Left colon (tissue), 2 donors: ENCODE data around the gene CALHM2. TPM values are rescaled to one million over a fixed set of nuclear protein-coding genes. Genes with fewer than 3 reads are reported as not detected.
"Not testable (repeated sequence)": the region's sequence is repeated elsewhere in the genome, so short reads cannot be mapped to it uniquely, and the experiment has no call there.

Experiments
- ATAC-seq: fragments of 200-7000 bp; cut with Tn5 transposase; one replicate; pipeline ENCODE4 v1.9.1; 2020; ENCODE audit warnings: mild to moderate bottlenecking, moderate library complexity
- DNase-seq, 2 donors: peaks; one replicate each; pipeline ENCODE4 v3.0.0-alpha.2; 2020
- intact Hi-C, 2 donors: fragments of 100-400 bp; cut with DNase I in 1 of 2; cut with micrococcal nuclease in 1 of 2; formaldehyde crosslinking; loops; one replicate each; pipeline versions ENCODE4 v1.11.2 to v1.14.0; 2022; cut with DNase I, micrococcal nuclease
- total RNA-seq, 2 donors: library from RNA; stranded (reverse); fragmentation: NEBNext Ultra II Directional; extraction: Animal tissue kit (Norgen Biotek cat#: 25700); gene quantifications; one replicate each; pipeline ENCODE4 v1.2.1, GENCODE V29; 2021
- donor health status: DM: no; HTN: no; CAD: no.
- donor health status: DM: yes; HTN: yes; CAD: no.

CALHM2 gene
- total RNA-seq, 2 donors from 2014 or later, result 4.5 to 10.0 TPM

DNA sequence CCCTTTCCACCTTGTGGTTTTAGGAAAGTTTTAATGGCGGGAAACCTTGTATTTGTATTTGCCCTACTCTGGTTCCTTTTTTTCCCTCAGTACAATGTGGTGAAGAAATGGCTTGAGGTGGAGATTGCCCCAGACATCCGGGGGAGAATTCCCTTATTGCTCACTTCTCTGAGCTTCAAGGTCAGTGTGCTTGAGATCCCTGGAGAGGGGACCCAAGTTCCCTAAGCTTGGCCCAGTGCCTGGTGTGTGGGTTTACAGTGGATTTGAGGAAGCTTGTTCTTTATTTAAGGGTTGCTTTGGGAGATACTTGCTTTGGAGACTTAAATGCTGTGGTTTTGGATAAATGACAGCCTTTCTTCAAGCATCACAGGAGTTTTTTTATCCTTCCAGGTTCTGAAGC is 18.3 kb downstream of the CALHM2 start:
- DNase-seq (no peak), ATAC-seq (no peak)
- intact Hi-C loops, result no loop called here

DNA sequence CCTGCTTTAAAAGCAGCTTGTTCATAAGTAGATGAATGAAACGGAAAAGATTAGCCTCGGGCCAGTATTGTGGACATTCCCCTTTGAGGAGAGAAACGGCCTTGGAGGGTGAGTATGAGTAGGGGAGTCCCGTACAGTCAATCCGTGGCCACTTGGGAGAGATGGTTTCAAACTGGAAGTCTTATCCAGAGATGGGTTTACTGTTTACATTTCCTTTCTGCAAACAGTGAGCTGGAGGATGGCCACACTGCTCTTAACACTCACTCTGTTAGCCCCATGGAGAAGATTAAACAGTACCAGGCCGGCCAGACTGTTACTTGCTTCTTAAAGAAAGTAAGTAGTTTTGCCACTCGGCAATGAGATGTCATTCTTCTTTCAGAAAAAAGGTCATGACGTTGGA is 20.3 kb downstream of the CALHM2 start:
- ATAC-seq (no peak), DNase-seq (no peak)
- intact Hi-C loops, result no loop called here

DNA sequence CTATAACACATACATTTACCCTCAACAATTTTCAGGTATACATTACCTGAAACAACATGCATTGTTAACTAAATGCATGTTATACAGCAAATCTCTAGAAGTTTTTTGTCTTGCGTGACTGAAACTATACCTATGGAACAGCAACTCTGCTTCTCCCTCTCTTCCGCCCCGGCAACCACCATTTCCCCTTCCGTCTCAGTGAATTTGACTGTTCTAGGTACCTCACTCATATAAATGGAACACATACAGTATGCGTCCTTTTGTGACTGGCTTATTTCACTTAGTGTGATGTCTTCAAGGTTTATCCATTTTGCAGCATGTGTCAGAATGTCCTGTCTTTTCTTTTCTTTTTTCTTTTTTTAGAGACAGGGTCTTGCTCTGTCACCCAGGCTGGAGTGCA is 22.5 kb downstream of the CALHM2 start:
- ATAC-seq, result no peak
- intact Hi-C loops, result no loop called here

DNA sequence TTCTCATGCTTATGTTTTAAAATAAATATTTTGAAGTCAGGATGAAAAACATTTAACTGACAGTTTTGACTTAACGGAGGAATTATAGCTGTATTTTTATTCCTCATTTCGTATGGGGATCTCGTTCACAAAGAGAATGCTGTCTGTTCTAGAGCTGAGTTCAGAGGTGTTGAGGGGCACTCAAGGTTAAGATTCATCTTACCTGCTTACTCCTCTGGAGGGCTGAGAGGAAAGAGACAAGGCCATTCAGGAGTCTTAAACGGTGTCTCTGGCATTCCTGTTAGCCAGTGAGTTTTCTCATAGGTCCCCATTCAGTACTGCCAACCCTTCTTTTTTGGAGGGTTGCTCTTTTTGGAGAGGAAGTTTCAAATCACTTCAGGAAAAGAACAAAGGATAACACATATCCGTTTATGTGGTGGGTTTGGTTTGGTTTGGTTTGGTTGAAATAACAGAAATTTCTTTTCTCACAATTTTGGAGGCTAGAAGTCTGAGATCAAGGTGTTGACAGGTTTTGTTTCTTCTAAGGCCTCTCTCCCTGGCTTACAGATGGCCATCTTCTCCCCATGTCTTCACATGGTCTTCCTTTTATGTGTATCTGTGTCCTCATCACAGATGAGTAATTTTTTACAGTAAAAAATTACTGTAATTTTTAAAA is 23.1 kb downstream of the CALHM2 start:
- intact Hi-C loops, result no loop called here
- ATAC-seq (no peak), DNase-seq (no peak)

More for the DNA sequence above, 22.5 kb downstream of the CALHM2 start:
- DNase-seq, result no peak

DNA sequence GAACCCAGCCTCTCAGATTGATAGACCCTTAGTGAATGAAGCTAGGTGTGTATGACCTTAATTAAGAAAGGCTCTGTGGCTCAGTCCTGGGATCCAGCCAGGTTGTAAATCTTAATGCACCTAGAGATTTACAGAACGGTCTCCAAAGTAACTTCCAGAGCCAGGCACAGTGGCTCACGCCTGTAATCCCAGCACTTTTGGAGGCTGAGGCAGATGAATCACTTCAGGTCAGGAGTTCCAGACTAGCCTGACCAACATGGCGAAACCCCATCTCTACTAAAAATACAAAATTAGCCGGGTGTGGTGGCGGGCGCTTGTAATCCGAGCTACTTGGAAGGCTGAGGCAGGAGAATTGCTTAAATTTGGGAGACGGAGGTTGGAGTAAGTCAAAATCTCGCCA is 24.3 kb downstream of the CALHM2 start:
- no peak for ATAC-seq
- no peak for DNase-seq
- intact Hi-C loops, result no loop called here

DNA sequence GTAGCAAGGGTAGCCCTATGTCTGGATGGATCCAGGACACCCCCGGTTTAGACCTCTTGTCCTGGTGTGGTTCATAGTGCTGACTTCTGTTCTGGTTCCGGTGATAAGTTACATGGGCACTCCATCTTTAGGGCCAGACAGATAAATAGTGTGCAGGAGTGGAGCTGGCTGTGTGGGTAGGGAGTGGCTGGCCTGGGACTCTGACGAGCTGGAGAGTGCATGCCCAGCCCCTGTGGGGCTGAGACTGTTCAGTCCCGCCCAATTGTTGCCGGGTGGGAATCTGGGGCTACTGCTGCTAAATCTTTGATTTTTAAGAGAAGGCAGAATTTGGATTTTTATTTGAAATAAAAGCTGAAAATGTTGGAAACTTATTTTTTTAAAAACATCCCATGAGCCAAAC is 28.4 kb downstream of the CALHM2 start:
- ATAC-seq (no peak), DNase-seq (no peak)
- intact Hi-C loops, result no loop called here

DNA sequence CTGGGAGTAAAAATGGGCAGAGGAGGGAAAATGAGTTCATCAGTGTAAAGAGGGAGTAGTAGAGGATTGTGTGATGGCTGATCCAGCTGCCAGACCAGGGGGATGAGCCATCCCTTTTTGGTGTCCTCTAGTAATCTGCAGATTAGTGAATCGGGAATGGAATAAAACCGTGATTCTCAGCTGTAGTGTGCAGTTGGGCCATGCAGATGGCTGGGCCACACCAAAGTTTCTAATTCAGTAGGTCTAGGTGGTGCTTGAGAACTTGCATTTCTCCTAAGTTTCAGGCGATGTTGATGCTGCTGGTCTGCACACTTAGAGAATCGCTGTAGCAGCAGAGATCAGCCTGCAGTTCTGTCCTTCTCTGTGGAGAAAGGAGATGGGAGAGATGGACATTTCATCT is 33.1 kb downstream of the CALHM2 start:
- ATAC-seq (no peak), DNase-seq (no peak)
- intact Hi-C loops, result loop anchor here (5.0 kb wide), 2 partner anchors 63 to 68 kb away; no protein-coding TSS in a partner anchor

DNA sequence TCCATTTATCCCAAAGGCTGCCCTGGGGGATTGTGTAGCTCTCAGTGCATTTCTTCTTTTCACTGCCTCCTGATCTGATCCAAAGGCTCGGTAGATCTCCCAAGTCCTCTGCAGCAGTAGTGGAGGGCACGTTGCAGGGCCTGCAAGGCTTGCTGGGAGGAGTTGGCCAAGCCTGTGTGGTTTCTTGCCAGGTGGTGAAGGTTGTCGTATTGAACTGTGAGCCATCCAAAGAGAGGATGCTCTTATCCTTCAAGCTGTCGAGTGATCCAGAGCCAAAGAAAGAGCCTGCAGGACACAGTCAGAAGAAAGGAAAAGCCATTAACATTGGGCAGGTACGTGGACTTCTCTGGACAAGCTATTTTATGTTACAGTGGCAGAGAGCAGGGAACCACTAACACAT is 34.6 kb downstream of the CALHM2 start:
- ATAC-seq (no peak), DNase-seq (no peak)
- intact Hi-C loops, result loop anchor here (5.0 kb wide), 2 partner anchors 65 to 70 kb away; no protein-coding TSS in a partner anchor

DNA sequence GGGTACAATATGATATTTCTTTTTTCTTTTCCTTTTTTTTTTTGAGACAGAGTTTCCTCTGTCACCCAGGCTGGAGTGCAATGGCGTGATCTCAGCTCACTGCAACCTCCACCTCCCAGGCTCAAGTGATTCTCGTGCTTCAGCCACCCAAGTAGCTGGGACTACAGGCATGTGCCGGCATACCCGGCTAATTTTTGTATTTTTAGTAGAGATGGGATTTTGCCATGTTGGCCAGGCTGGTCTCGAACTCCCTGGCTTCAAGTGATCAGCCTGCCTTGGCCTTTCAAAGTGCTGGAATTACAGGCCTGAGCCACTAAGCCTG is 35.1 kb downstream of the CALHM2 start:
- not testable (repeated sequence) for DNase-seq, ATAC-seq
- intact Hi-C loops, result loop anchor here (5.0 kb wide), 2 partner anchors 65 to 70 kb away; no protein-coding TSS in a partner anchor

DNA sequence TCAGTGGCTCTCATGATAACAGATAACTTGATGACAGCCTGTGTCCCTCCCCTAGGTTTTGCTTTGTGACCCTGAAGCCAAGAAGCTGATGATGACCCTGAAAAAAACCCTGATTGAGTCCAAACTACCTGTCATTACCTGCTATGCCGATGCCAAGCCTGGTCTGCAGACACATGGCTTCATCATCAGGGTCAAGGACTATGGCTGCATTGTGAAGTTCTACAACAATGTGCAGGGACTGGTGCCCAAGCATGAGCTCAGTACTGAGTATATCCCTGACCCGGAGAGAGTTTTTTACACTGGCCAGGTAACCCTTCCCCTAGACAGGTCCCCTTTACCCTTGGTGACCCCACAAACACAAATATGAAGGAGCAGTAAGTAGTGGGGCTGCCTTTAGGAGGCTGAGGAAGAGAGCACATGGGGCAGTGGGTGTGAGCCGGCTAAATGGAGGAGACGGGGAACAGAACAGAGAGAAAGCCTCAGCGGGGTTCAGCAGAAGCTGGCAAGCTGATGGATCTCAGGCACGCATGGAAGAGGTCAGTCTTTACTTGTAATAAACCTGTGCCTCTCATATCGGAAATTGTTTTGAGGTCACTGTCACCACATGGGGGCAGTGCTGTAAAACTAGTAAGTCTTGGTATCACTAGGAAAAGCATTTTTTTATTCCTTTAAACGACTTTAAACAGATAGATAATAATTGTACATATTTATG is 35.6 kb downstream of the CALHM2 start:
- ATAC-seq, result peak; percentile 68
- peak; percentile 40 to 81 for DNase-seq
- intact Hi-C loops, result loop anchor here (5.0 kb wide), 2 partner anchors 66 to 71 kb away; no protein-coding TSS in a partner anchor

DNA sequence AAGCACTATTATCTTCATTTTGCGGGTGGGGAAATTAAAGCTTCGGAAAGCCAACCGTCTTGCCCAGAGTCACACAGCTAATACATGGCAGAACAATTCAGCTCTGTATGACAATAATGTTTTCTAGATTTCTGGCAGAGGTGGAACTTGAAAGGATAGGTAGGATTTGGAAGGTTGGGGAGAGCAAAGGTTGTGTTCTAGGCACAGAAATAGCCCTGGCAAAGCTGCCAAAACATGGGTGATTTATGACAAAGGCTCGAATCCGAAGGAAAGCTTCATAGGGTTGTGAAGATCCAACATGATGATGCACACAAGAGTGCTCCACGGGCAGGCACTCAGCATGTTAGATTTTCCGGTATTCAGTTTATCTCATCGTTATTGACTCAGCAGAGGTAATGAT is 36.6 kb downstream of the CALHM2 start:
- intact Hi-C loops, result loop anchor here (5.0 kb wide), 2 partner anchors 67 to 72 kb away; no protein-coding TSS in a partner anchor
- ATAC-seq, result no peak
- no peak for DNase-seq

DNA sequence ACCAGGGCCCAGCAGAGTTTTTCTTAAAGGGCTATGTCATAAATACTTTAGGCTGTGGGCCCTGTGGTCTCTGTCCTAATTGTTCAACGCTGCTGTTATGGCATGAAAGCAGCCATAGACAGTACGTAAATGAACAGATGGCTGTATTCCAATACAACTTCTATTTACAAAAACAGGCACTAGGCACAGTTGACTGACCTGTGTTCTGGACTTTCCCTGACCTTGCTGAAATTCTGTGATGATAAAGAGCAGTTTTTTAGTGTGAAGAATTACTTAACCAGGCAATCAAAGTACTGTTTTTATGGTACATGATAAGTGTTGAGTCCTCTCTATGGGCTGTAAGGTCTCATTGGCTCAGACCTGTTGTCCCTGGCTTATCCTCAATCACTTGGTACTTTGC is 38.6 kb downstream of the CALHM2 start:
- DNase-seq (no peak), ATAC-seq (no peak)
- intact Hi-C loops, result no loop called here

DNA sequence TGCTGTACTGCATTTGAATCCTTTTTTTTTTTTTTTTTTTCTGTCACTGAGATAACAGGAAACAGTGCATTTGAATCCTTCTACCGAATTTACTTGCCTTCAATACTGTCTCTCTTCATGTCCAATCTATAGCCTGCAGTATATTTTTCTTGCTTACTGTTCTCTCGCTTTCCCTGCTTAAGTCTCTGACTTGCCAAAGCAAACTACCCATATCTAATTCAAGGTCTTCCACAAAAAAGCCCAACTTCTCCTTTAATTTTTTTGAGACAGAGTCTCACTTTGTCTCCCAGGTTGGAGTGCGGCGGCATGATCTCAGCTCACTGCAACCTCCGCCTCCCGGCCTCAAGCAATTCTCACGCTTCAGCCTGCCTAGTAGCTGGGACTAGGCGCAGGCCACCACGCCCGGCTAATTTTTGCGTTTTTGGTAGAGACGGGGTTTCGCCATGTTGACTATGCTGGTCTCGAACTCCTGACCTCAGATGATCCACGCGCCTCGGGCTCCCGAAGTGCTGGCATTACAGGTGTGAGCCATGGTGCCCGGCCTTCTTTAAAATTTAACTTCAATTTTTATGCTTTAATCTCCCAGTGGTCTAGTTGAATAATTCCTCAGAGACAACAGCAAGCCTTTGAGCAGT is 54.9 kb downstream of the CALHM2 start:
- ATAC-seq (no peak), DNase-seq (peak in 1 of 2 donors; percentile 20)
- intact Hi-C loops, result no loop called here

DNA sequence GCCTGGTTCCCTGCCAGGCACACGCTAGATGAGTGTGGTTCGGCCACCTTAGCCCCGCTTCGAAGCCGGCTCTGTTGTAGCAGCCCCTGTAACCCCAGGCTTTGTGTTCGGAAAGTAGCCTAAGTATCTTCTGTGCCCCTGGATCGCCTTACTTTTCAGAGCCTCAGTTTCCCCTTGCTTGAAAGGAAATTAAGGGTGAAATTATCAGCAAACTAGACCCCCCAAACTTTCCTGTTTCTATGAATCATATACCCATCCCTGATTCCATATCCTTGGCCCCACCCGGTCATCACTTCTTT is 55.4 kb downstream of the CALHM2 start:
- intact Hi-C loops, result no loop called here
- ATAC-seq, result no peak
- DNase-seq, result no peak

Other genes starting within 250 kb of the CALHM2 start
- gene RPEL1, start 206.5 kb downstream of the CALHM2 start, total RNA-seq, result not detected
- gene INA, start 175.2 kb downstream of the CALHM2 start, total RNA-seq, result under 1 TPM; 0.18 to 0.78 TPM
- 1 to 10 TPM; 6.5 to 6.7 TPM for gene PCGF6, start 101.2 kb downstream of the CALHM2 start, total RNA-seq
- 1 to 10 TPM; 4.3 to 4.5 TPM for gene TAF5, start 84.4 kb downstream of the CALHM2 start, total RNA-seq
- gene ATP5MK, start 55.9 kb downstream of the CALHM2 start, total RNA-seq, result 100 to 1,000 TPM; 480 to 668 TPM
- gene PDCD11, start 55.7 kb downstream of the CALHM2 start, total RNA-seq, result 10 to 100 TPM; 17.9 to 26.3 TPM
- not detected for gene CALHM1, start 6.5 kb upstream of the CALHM2 start, total RNA-seq
- gene CALHM3, start 26.9 kb upstream of the CALHM2 start, total RNA-seq, result not detected
- gene NEURL1, start 41.3 kb upstream of the CALHM2 start, total RNA-seq, result 10 to 100 TPM; 47.5 to 49.2 TPM